DND-41 (cell line): Measurements from ENCODE around the gene ZFP64.

ENCODE experiments used
- EZH2 ChIP-seq: IDR thresholded peaks from 3 replicates; pipeline ENCODE4 v1.6.1; 2012; ENCODE audit warnings: borderline replicate concordance, low read depth, mild to moderate bottlenecking, moderate library complexity, low read length, inconsistent platforms; ENCODE audit not compliant: severe bottlenecking
- TF ChIP-seq, protein P1 (sequence below): IDR thresholded peaks from 2 replicates; pipeline ENCODE4 v1.5.1; 2012; ENCODE audit warnings: borderline replicate concordance, low read length, moderate library complexity, mild to moderate bottlenecking; ENCODE audit not compliant: poor library complexity, severe bottlenecking; ENCODE audit errors: extremely low read depth

DNA sequence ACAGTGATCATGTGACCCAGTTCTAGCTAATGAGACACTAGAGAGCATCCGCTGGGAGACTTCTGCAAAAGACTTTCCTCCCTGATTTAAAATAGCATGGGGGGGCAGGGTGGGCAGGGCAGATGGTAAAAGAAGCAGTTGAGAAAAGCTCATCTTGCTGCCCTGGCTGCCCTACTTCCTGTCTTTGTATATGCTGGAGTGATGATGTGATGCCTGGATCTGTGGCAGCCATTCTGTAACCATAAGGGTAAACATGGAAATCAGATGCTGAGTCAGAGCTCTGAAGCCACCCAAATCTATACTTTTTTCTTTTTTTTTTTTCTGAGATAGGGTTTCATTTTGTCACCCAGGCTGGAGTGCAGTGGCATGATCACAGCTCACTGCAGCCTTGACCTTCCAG lies 25.4 kb downstream of the ZFP64 start:
- TF ChIP-seq, protein P1, sequence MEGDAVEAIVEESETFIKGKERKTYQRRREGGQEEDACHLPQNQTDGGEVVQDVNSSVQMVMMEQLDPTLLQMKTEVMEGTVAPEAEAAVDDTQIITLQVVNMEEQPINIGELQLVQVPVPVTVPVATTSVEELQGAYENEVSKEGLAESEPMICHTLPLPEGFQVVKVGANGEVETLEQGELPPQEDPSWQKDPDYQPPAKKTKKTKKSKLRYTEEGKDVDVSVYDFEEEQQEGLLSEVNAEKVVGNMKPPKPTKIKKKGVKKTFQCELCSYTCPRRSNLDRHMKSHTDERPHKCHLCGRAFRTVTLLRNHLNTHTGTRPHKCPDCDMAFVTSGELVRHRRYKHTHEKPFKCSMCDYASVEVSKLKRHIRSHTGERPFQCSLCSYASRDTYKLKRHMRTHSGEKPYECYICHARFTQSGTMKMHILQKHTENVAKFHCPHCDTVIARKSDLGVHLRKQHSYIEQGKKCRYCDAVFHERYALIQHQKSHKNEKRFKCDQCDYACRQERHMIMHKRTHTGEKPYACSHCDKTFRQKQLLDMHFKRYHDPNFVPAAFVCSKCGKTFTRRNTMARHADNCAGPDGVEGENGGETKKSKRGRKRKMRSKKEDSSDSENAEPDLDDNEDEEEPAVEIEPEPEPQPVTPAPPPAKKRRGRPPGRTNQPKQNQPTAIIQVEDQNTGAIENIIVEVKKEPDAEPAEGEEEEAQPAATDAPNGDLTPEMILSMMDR = no peak
- no peak for TF ChIP-seq EZH2
